ENCODE measurements around the gene ACACA. TPM values are rescaled to one million over a fixed set of nuclear protein-coding genes. Genes with fewer than 3 reads are reported as not detected.
A peak's percentile ranks its signal among the peaks of the same experiment; 100 is the strongest.
"Not testable (repeated sequence)": the region's sequence is repeated elsewhere in the genome, so short reads cannot be mapped to it uniquely, and the experiment has no call there.

The ACACA gene
- total RNA-seq, 1 donor from 2014 or later, result 61.3 TPM

- no peak for DNase-seq (ENCODE audit: extremely low read depth, low read depth, low spot score)
Observed at GRCh38 chr17:37084372-37084771, 322.3 kb downstream of the ACACA start.

GRCh38 chr17:37083456-37083855, 323.2 kb downstream of the ACACA start:
- no peak for DNase-seq (ENCODE audit: extremely low read depth, low read depth, low spot score)

GRCh38 chr17:37082985-37083384, 323.7 kb downstream of the ACACA start:
- DNase-seq (ENCODE audit: extremely low read depth, low read depth, low spot score), result no peak

- DNase-seq (ENCODE audit: extremely low read depth, low read depth, low spot score), result no peak
Observed at GRCh38 chr17:37082311-37082860, 324.2 kb downstream of the ACACA start.

- peak; percentile 9 for DNase-seq (ENCODE audit: extremely low read depth, low read depth, low spot score)
Observed at GRCh38 chr17:37081287-37081686, 325.3 kb downstream of the ACACA start.

GRCh38 chr17:37079735-37080134, 326.9 kb downstream of the ACACA start:
- no peak for DNase-seq (ENCODE audit: extremely low read depth, low read depth, low spot score)

GRCh38 chr17:37079065-37079708, 327.4 kb downstream of the ACACA start:
- DNase-seq (ENCODE audit: extremely low read depth, low read depth, low spot score), result no peak

GRCh38 chr17:37073464-37073863, 333.2 kb downstream of the ACACA start:
- DNase-seq (ENCODE audit: extremely low read depth, low read depth, low spot score), result not testable (repeated sequence)

GRCh38 chr17:37069087-37069486, 337.5 kb downstream of the ACACA start:
- DNase-seq (ENCODE audit: extremely low read depth, low read depth, low spot score), result no peak

- DNase-seq (ENCODE audit: extremely low read depth, low read depth, low spot score), result no peak
Observed at GRCh38 chr17:37068266-37068665, 338.4 kb downstream of the ACACA start.

GRCh38 chr17:37067555-37068111, 339.0 kb downstream of the ACACA start:
- no peak for DNase-seq (ENCODE audit: extremely low read depth, low read depth, low spot score)

- no peak for DNase-seq (ENCODE audit: extremely low read depth, low read depth, low spot score)
Observed at GRCh38 chr17:37066322-37067255, 340.0 kb downstream of the ACACA start.

GRCh38 chr17:37065486-37066321, 340.9 kb downstream of the ACACA start:
- DNase-seq (ENCODE audit: extremely low read depth, low read depth, low spot score), result no peak

GRCh38 chr17:37064956-37065355, 341.7 kb downstream of the ACACA start:
- no peak for DNase-seq (ENCODE audit: extremely low read depth, low read depth, low spot score)

GRCh38 chr17:37064206-37064605, 342.4 kb downstream of the ACACA start:
- DNase-seq (ENCODE audit: extremely low read depth, low read depth, low spot score), result no peak

GRCh38 chr17:37062021-37062420, 344.6 kb downstream of the ACACA start:
- DNase-seq (ENCODE audit: extremely low read depth, low read depth, low spot score), result no peak

- DNase-seq (ENCODE audit: extremely low read depth, low read depth, low spot score), result no peak
Observed at GRCh38 chr17:37060928-37061327, 345.7 kb downstream of the ACACA start.

GRCh38 chr17:37060094-37060493, 346.5 kb downstream of the ACACA start:
- DNase-seq (ENCODE audit: extremely low read depth, low read depth, low spot score), result no peak

GRCh38 chr17:37059493-37059892, 347.1 kb downstream of the ACACA start:
- no peak for DNase-seq (ENCODE audit: extremely low read depth, low read depth, low spot score)

- no peak for DNase-seq (ENCODE audit: extremely low read depth, low read depth, low spot score)
Observed at GRCh38 chr17:37056622-37057021, 350.0 kb downstream of the ACACA start.

Measured in glomerular endothelial cell (primary cell).